ENCODE results near the gene ZBTB44.

Gene ZBTB44

GRCh38 chr11:130216221-130216550, 98.5 kb downstream of the ZBTB44 start:
- no peak for TF ChIP-seq TAF1 (IDR thresholded peaks at IDR 0.05; ENCODE audit: borderline replicate concordance, insufficient read depth, low read length)
- TF ChIP-seq FOXP2 (optimal IDR thresholded peaks at IDR 0.05; ENCODE audit: borderline replicate concordance, extremely low read depth, extremely low read length, insufficient read depth): no peak
- no peak for TF ChIP-seq REST (IDR thresholded peaks at IDR 0.05; ENCODE audit: insufficient read depth in 1 of 2, low read depth in 2 of 2, low read length in 2 of 2)
- TF ChIP-seq SIN3A (IDR thresholded peaks at IDR 0.05; ENCODE audit: borderline replicate concordance, insufficient read depth, low read length): no peak
- no peak for TF ChIP-seq POLR2AphosphoS5 (IDR thresholded peaks at IDR 0.05; ENCODE audit: low read depth, low read length)

- TF ChIP-seq SIN3A (IDR thresholded peaks at IDR 0.05; ENCODE audit: borderline replicate concordance, insufficient read depth, low read length) (no peak), POLR2AphosphoS5 (IDR thresholded peaks at IDR 0.05; ENCODE audit: low read depth, low read length) (no peak), FOXP2 (optimal IDR thresholded peaks at IDR 0.05; ENCODE audit: borderline replicate concordance, extremely low read depth, extremely low read length, insufficient read depth) (no peak), REST (IDR thresholded peaks at IDR 0.05; ENCODE audit: insufficient read depth in 1 of 2, low read depth in 2 of 2, low read length in 2 of 2) (no peak), TAF1 (IDR thresholded peaks at IDR 0.05; ENCODE audit: borderline replicate concordance, insufficient read depth, low read length) (no peak)
These were observed 99.0 kb downstream of the ZBTB44 start for GRCh38 chr11:130215531-130216220.

GRCh38 chr11:130214861-130215530, 99.7 kb downstream of the ZBTB44 start:
- TF ChIP-seq FOXP2 (optimal IDR thresholded peaks at IDR 0.05; ENCODE audit: borderline replicate concordance, extremely low read depth, extremely low read length, insufficient read depth) (no peak), TAF1 (IDR thresholded peaks at IDR 0.05; ENCODE audit: borderline replicate concordance, insufficient read depth, low read length) (no peak), POLR2AphosphoS5 (IDR thresholded peaks at IDR 0.05; ENCODE audit: low read depth, low read length) (no peak), SIN3A (IDR thresholded peaks at IDR 0.05; ENCODE audit: borderline replicate concordance, insufficient read depth, low read length) (no peak), REST (IDR thresholded peaks at IDR 0.05; ENCODE audit: insufficient read depth in 1 of 2, low read depth in 2 of 2, low read length in 2 of 2) (no peak)

- TF ChIP-seq POLR2AphosphoS5 (IDR thresholded peaks at IDR 0.05; ENCODE audit: low read depth, low read length) (no peak), REST (IDR thresholded peaks at IDR 0.05; ENCODE audit: insufficient read depth in 1 of 2, low read depth in 2 of 2, low read length in 2 of 2) (no peak), TAF1 (IDR thresholded peaks at IDR 0.05; ENCODE audit: borderline replicate concordance, insufficient read depth, low read length) (no peak), FOXP2 (optimal IDR thresholded peaks at IDR 0.05; ENCODE audit: borderline replicate concordance, extremely low read depth, extremely low read length, insufficient read depth) (no peak), SIN3A (IDR thresholded peaks at IDR 0.05; ENCODE audit: borderline replicate concordance, insufficient read depth, low read length) (no peak)
These were observed 100.8 kb downstream of the ZBTB44 start for GRCh38 chr11:130213979-130214281.

All from PFSK-1 (cell line).